DND-41 (cell line): ENCODE data around the gene SORT1.

Experiments
- ATAC-seq: fragments of 200-7000 bp; cut with Tn5 transposase; 3 replicates; pipeline ENCODE4 v1.9.1; 2021; ENCODE audit warnings: low read depth; ENCODE audit not compliant: insufficient read depth
- DNase-seq: peaks from one replicate; pipeline ENCODE4 v3.0.0-alpha.2; 2020
- H2AFZ ChIP-seq: 2 replicates; pipeline ENCODE4 v1.6.0; 2012; ENCODE audit warnings: low read depth, low read length
- H3K27ac ChIP-seq: 2 replicates; pipeline ENCODE4 v1.5.1; 2012; ENCODE audit warnings: low read length, inconsistent platforms
- H3K27me3 ChIP-seq: fragments of 200-600 bp; sonication (generic); 2 replicates; pipeline ENCODE4 v1.6.0; 2012; ENCODE audit warnings: low read length, mild to moderate bottlenecking, inconsistent platforms; ENCODE audit not compliant: insufficient read depth, poor library complexity
- H3K36me3 ChIP-seq: 2 replicates; pipeline ENCODE4 v1.5.1; 2012; ENCODE audit warnings: low read length, inconsistent platforms; ENCODE audit not compliant: insufficient read depth
- H3K4me1 ChIP-seq: 2 replicates; pipeline ENCODE4 v1.5.1; 2012; ENCODE audit warnings: mild to moderate bottlenecking, low read length; ENCODE audit not compliant: insufficient read depth
- H3K4me2 ChIP-seq: 2 replicates; pipeline ENCODE4 v1.6.0; 2012; ENCODE audit warnings: mild to moderate bottlenecking, moderate library complexity, low read length, inconsistent platforms; ENCODE audit not compliant: insufficient read depth
- H3K4me3 ChIP-seq, 2 experiments: fragments of 200-600 bp in 1 of 2; shearing (Covaris generic) in 1 of 2; 2 replicates each; pipeline ENCODE4 v1.5.1; 2012 to 2016; ENCODE audit warnings: inconsistent platforms in 2 of 2, low read length in 2 of 2, mild to moderate bottlenecking in 2 of 2, low read depth in 1 of 2, moderate library complexity in 1 of 2
- H3K79me2 ChIP-seq: 2 replicates; pipeline ENCODE4 v1.6.0; 2012; ENCODE audit warnings: low read length, inconsistent platforms; ENCODE audit not compliant: insufficient read depth
- H3K9ac ChIP-seq: 2 replicates; pipeline ENCODE4 v1.6.0; 2012; ENCODE audit warnings: low read depth, mild to moderate bottlenecking, inconsistent platforms, low read length, moderate library complexity
- H3K9me3 ChIP-seq: 2 replicates; pipeline ENCODE4 v1.5.1; 2012; ENCODE audit warnings: low read length, moderate library complexity, mild to moderate bottlenecking, inconsistent platforms; ENCODE audit not compliant: insufficient read depth, severe bottlenecking
- H4K20me1 ChIP-seq: 2 replicates; pipeline ENCODE4 v1.6.0; 2012; ENCODE audit warnings: low read length; ENCODE audit not compliant: insufficient read depth
- CTCF ChIP-seq: IDR thresholded peaks from 2 replicates; pipeline ENCODE4 v1.5.1; 2012; ENCODE audit warnings: borderline replicate concordance, low read length, moderate library complexity, mild to moderate bottlenecking; ENCODE audit not compliant: poor library complexity, severe bottlenecking; ENCODE audit errors: extremely low read depth
- EZH2 ChIP-seq: IDR thresholded peaks from 3 replicates; pipeline ENCODE4 v1.6.1; 2012; ENCODE audit warnings: borderline replicate concordance, low read depth, mild to moderate bottlenecking, moderate library complexity, low read length, inconsistent platforms; ENCODE audit not compliant: severe bottlenecking

The SORT1 gene

GRCh38 chr1:109281680-109282496 lies 115.8 kb downstream of the SORT1 start:
- peak overlapping the region; percentile 73 for H3K9ac ChIP-seq
- no peaks in the 10 kb centered on the region for H3K27me3 ChIP-seq
- peaks cover 6% of the 10 kb centered on the region; the same call in 1 of the 2 replicates for H4K20me1 ChIP-seq
- DNase-seq, result no peak
- peaks cover 19% of the 10 kb centered on the region for H3K79me2 ChIP-seq
- no peak for TF ChIP-seq EZH2
- no peak for TF ChIP-seq CTCF
- H3K27ac ChIP-seq, result peak overlapping the region; percentile 88
- H2AFZ ChIP-seq, result peak overlapping the region; percentile 84; the same call in 1 of the 2 replicates
- H3K36me3 ChIP-seq, result peaks cover 40% of the 10 kb centered on the region
- no peaks in the 10 kb centered on the region for H3K9me3 ChIP-seq
- H3K4me2 ChIP-seq, result peak overlapping the region; percentile 83
- H3K4me1 ChIP-seq, result peaks cover 26% of the 10 kb centered on the region
- ATAC-seq, result no peak
- H3K4me3 ChIP-seq, result peak overlapping the region; percentile 56 to 82; a peak in 3 of 4 replicates

- H3K9me3 ChIP-seq, result no peaks in the 10 kb centered on the region
- peaks cover 26% of the 10 kb centered on the region for H3K4me1 ChIP-seq
- H3K27me3 ChIP-seq, result no peaks in the 10 kb centered on the region
- no peak overlapping the region for H3K27ac ChIP-seq
- H3K36me3 ChIP-seq, result peaks cover 40% of the 10 kb centered on the region
- no peak overlapping the region for H3K9ac ChIP-seq
- peaks cover 6% of the 10 kb centered on the region; the same call in 1 of the 2 replicates for H4K20me1 ChIP-seq
- peak overlapping the region; percentile 83; the same call in 1 of the 2 replicates for H3K4me2 ChIP-seq
- peaks cover 19% of the 10 kb centered on the region for H3K79me2 ChIP-seq
- no peak for DNase-seq
- no peak for ATAC-seq
- H2AFZ ChIP-seq, result no peak overlapping the region
- no peak overlapping the region for H3K4me3 ChIP-seq
- no peak for TF ChIP-seq EZH2
- TF ChIP-seq CTCF, result no peak
Measured at GRCh38 chr1:109280862-109281261, 116.9 kb downstream of the SORT1 start.

- DNase-seq (no peak), ATAC-seq (no peak)
- TF ChIP-seq EZH2 (no peak), CTCF (no peak)
- peaks cover 19% of the 10 kb centered on the region for H3K79me2 ChIP-seq
- no peak overlapping the region for H3K9ac ChIP-seq
- no peak overlapping the region for H2AFZ ChIP-seq
- no peaks in the 10 kb centered on the region for H3K9me3 ChIP-seq
- no peak overlapping the region for H3K27ac ChIP-seq
- H3K4me2 ChIP-seq, result 0 out of 2 replicates have a peak overlapping the region, but pooled peaks have one; percentile 17
- H3K4me3 ChIP-seq, result no peak overlapping the region
- peaks cover 40% of the 10 kb centered on the region for H3K36me3 ChIP-seq
- H3K27me3 ChIP-seq, result no peaks in the 10 kb centered on the region
- H3K4me1 ChIP-seq, result peaks cover 26% of the 10 kb centered on the region
- peaks cover 6% of the 10 kb centered on the region; the same call in 1 of the 2 replicates for H4K20me1 ChIP-seq
Measured at GRCh38 chr1:109279615-109280278, 118.0 kb downstream of the SORT1 start.
